ENCODE data around the gene METTL27. TPM values are rescaled to one million over a fixed set of nuclear protein-coding genes. Genes with fewer than 3 reads are reported as not detected.
"Not testable (repeated sequence)": the region's sequence is repeated elsewhere in the genome, so short reads cannot be mapped to it uniquely, and the experiment has no call there.

The METTL27 gene
- total and polyA plus RNA-seq, 4 donors = 0.49 to 4.2 (median 0.73) TPM

GRCh38 chr7:73839743-73840714, 2.3 kb downstream of the METTL27 start:
- no peak overlapping the region for H3K27ac ChIP-seq (ENCODE audit: low read depth, low read length)
- no peaks in the 10 kb centered on the region for H3K27me3 ChIP-seq (ENCODE audit: control insufficient read depth, insufficient read depth, low read length)
- H3K9me3 ChIP-seq (ENCODE audit: control insufficient read depth, insufficient read depth, low read length) = no peaks in the 10 kb centered on the region
- peaks cover 11% of the 10 kb centered on the region for H3K4me1 ChIP-seq (ENCODE audit: control insufficient read depth, insufficient read depth, low read length)
- H3K4me3 ChIP-seq (ENCODE audit: low read depth, low read length) = no peak overlapping the region
- WGBS (ENCODE audit: insufficient coverage) = 93% methylated on average over 20 of the region's 22 CpGs
- DNase-seq (ENCODE audit: low read depth in 4 of 6, low spot score in 6 of 6) = no peak
- no peaks in the 10 kb centered on the region for H3K36me3 ChIP-seq (ENCODE audit: control insufficient read depth, insufficient read depth, low read length)

- Histone ChIP-seq H3K36me3 (ENCODE audit: control insufficient read depth, insufficient read depth, low read length) (no peaks in the 10 kb centered on the region), H3K9me3 (ENCODE audit: control insufficient read depth, insufficient read depth, low read length) (peaks cover 1% of the 10 kb centered on the region), H3K4me3 (ENCODE audit: low read depth, low read length) (no peak overlapping the region), H3K27ac (ENCODE audit: low read depth, low read length) (no peak overlapping the region), H3K4me1 (ENCODE audit: control insufficient read depth, insufficient read depth, low read length) (peaks cover 11% of the 10 kb centered on the region), H3K27me3 (ENCODE audit: control insufficient read depth, insufficient read depth, low read length) (no peaks in the 10 kb centered on the region)
- 76% methylated on average over 5 of the region's 7 CpGs for WGBS (ENCODE audit: insufficient coverage)
- DNase-seq (ENCODE audit: low read depth in 4 of 6, low spot score in 6 of 6) = no peak
Observed at GRCh38 chr7:73839290-73839689, 3.0 kb downstream of the METTL27 start.

- H3K27me3 ChIP-seq (ENCODE audit: control insufficient read depth, insufficient read depth, low read length) = no peaks in the 10 kb centered on the region
- no peak overlapping the region for H3K4me3 ChIP-seq (ENCODE audit: low read depth, low read length)
- whole genome bisulfite sequencing (ENCODE audit: insufficient coverage) = 82% methylated on average over 6 of the region's 6 CpGs
- peaks cover 11% of the 10 kb centered on the region for H3K4me1 ChIP-seq (ENCODE audit: control insufficient read depth, insufficient read depth, low read length)
- peaks cover 1% of the 10 kb centered on the region for H3K9me3 ChIP-seq (ENCODE audit: control insufficient read depth, insufficient read depth, low read length)
- H3K36me3 ChIP-seq (ENCODE audit: control insufficient read depth, insufficient read depth, low read length) = no peaks in the 10 kb centered on the region
- no peak overlapping the region for H3K27ac ChIP-seq (ENCODE audit: low read depth, low read length)
- DNase-seq (ENCODE audit: low read depth in 4 of 6, low spot score in 6 of 6) = no peak
Observed at GRCh38 chr7:73838642-73839041, 3.7 kb downstream of the METTL27 start.

- not testable (repeated sequence) for H3K27ac ChIP-seq (ENCODE audit: low read depth, low read length); H3K4me1 ChIP-seq (ENCODE audit: control insufficient read depth, insufficient read depth, low read length); H3K9me3 ChIP-seq (ENCODE audit: control insufficient read depth, insufficient read depth, low read length); H3K27me3 ChIP-seq (ENCODE audit: control insufficient read depth, insufficient read depth, low read length); DNase-seq (ENCODE audit: low read depth in 4 of 6, low spot score in 6 of 6); H3K36me3 ChIP-seq (ENCODE audit: control insufficient read depth, insufficient read depth, low read length); H3K4me3 ChIP-seq (ENCODE audit: low read depth, low read length)
Observed at GRCh38 chr7:73837167-73837566, 5.1 kb downstream of the METTL27 start.

- H3K27me3 ChIP-seq (ENCODE audit: control insufficient read depth, insufficient read depth, low read length) = peaks cover 10% of the 10 kb centered on the region
- peaks cover 4% of the 10 kb centered on the region for H3K4me1 ChIP-seq (ENCODE audit: control insufficient read depth, insufficient read depth, low read length)
- DNase-seq (ENCODE audit: low read depth in 4 of 6, low spot score in 6 of 6) = no peak
- H3K36me3 ChIP-seq (ENCODE audit: control insufficient read depth, insufficient read depth, low read length) = peaks cover 2% of the 10 kb centered on the region
- H3K9me3 ChIP-seq (ENCODE audit: control insufficient read depth, insufficient read depth, low read length) = peaks cover 1% of the 10 kb centered on the region
- WGBS (ENCODE audit: insufficient coverage) = 96% methylated on average over 5 of the region's 11 CpGs
- no peak overlapping the region for H3K27ac ChIP-seq (ENCODE audit: low read depth, low read length)
- no peak overlapping the region for H3K4me3 ChIP-seq (ENCODE audit: low read depth, low read length)
Observed at GRCh38 chr7:73834626-73835191, 7.6 kb downstream of the METTL27 start.

- WGBS (ENCODE audit: insufficient coverage) = 78% methylated on average over 12 of the region's 13 CpGs
- Histone ChIP-seq H3K36me3 (ENCODE audit: control insufficient read depth, insufficient read depth, low read length) (peaks cover 2% of the 10 kb centered on the region), H3K27ac (ENCODE audit: low read depth, low read length) (no peak overlapping the region), H3K9me3 (ENCODE audit: control insufficient read depth, insufficient read depth, low read length) (peaks cover 1% of the 10 kb centered on the region), H3K4me3 (ENCODE audit: low read depth, low read length) (no peak overlapping the region), H3K4me1 (ENCODE audit: control insufficient read depth, insufficient read depth, low read length) (peaks cover 4% of the 10 kb centered on the region), H3K27me3 (ENCODE audit: control insufficient read depth, insufficient read depth, low read length) (peaks cover 10% of the 10 kb centered on the region)
- DNase-seq (ENCODE audit: low read depth in 4 of 6, low spot score in 6 of 6) = no peak
Observed at GRCh38 chr7:73833251-73833919, 8.9 kb downstream of the METTL27 start.

GRCh38 chr7:73832806-73833205, 9.5 kb downstream of the METTL27 start:
- Histone ChIP-seq H3K4me1 (ENCODE audit: control insufficient read depth, insufficient read depth, low read length) (peaks cover 8% of the 10 kb centered on the region), H3K27ac (ENCODE audit: low read depth, low read length) (no peak overlapping the region), H3K9me3 (ENCODE audit: control insufficient read depth, insufficient read depth, low read length) (peaks cover 1% of the 10 kb centered on the region), H3K4me3 (ENCODE audit: low read depth, low read length) (no peak overlapping the region), H3K36me3 (ENCODE audit: control insufficient read depth, insufficient read depth, low read length) (peaks cover 2% of the 10 kb centered on the region), H3K27me3 (ENCODE audit: control insufficient read depth, insufficient read depth, low read length) (peaks cover 10% of the 10 kb centered on the region)
- DNase-seq (ENCODE audit: low read depth in 4 of 6, low spot score in 6 of 6) = no peak
- 53% methylated on average over 4 of the region's 13 CpGs for WGBS (ENCODE audit: insufficient coverage)

- Histone ChIP-seq H3K36me3 (ENCODE audit: control insufficient read depth, insufficient read depth, low read length) (peaks cover 2% of the 10 kb centered on the region), H3K27me3 (ENCODE audit: control insufficient read depth, insufficient read depth, low read length) (peaks cover 10% of the 10 kb centered on the region), H3K4me1 (ENCODE audit: control insufficient read depth, insufficient read depth, low read length) (peaks cover 11% of the 10 kb centered on the region), H3K27ac (ENCODE audit: low read depth, low read length) (no peak overlapping the region), H3K9me3 (ENCODE audit: control insufficient read depth, insufficient read depth, low read length) (peaks cover 1% of the 10 kb centered on the region), H3K4me3 (ENCODE audit: low read depth, low read length) (no peak overlapping the region)
- DNase-seq (ENCODE audit: low read depth in 4 of 6, low spot score in 6 of 6) = no peak
- WGBS (ENCODE audit: insufficient coverage) = 54% methylated on average over 9 of the region's 16 CpGs
Observed at GRCh38 chr7:73831834-73832651, 10.3 kb downstream of the METTL27 start.

- Histone ChIP-seq H3K27me3 (ENCODE audit: control insufficient read depth, insufficient read depth, low read length) (peaks cover 10% of the 10 kb centered on the region), H3K36me3 (ENCODE audit: control insufficient read depth, insufficient read depth, low read length) (peaks cover 2% of the 10 kb centered on the region), H3K4me1 (ENCODE audit: control insufficient read depth, insufficient read depth, low read length) (peaks cover 11% of the 10 kb centered on the region), H3K27ac (ENCODE audit: low read depth, low read length) (no peak overlapping the region), H3K4me3 (ENCODE audit: low read depth, low read length) (no peak overlapping the region), H3K9me3 (ENCODE audit: control insufficient read depth, insufficient read depth, low read length) (peaks cover 1% of the 10 kb centered on the region)
- DNase-seq (ENCODE audit: low read depth in 4 of 6, low spot score in 6 of 6) = no peak
- WGBS (ENCODE audit: insufficient coverage) = 77% methylated on average over 16 of the region's 16 CpGs
Observed at GRCh38 chr7:73831584-73831833, 10.8 kb downstream of the METTL27 start.
